ENCODE results near the gene JRKL. TPM values are rescaled to one million over a fixed set of nuclear protein-coding genes. Genes with fewer than 3 reads are reported as not detected.
"Not testable (repeated sequence)": the region's sequence is repeated elsewhere in the genome, so short reads cannot be mapped to it uniquely, and the experiment has no call there.

Gene JRKL
- total and polyA plus RNA-seq, 4 donors: 6.3 to 15.4 (median 10.0) TPM

DNA sequence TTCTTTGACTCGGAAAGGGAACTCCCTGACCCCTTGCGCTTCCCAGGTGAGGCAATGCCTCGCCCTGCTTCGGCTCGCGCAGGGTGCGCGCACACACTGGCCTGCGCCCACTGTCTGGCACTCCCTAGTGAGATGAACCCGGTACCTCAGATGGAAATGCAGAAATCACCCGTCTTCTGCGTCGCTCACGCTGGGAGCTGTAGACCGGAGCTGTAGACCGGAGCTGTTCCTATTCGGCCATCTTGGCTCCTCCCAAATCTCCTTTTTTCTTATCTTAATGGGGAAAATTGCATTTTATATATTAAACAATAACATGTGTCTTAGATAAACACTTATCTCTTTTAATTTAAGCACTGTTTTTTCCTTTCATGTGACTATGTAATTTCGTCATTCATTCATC lies 21.6 kb downstream of the JRKL start:
- WGBS, 2 donors: 73 to 86% methylated on average over 16 to 18 of the region's 18 CpGs
- H3K4me1 ChIP-seq (ENCODE audit: control insufficient read depth in 1 of 2, insufficient read depth in 2 of 2, low read length in 2 of 2); H3K27me3 ChIP-seq (ENCODE audit: control insufficient read depth in 1 of 2, insufficient read depth in 2 of 2, low read length in 1 of 2); DNase-seq; H3K4me3 ChIP-seq (ENCODE audit: low read length in 2 of 2); H3K27ac ChIP-seq (ENCODE audit: low read depth in 1 of 2, low read length in 2 of 2); intact Hi-C loops (cut with DNase I); H3K36me3 ChIP-seq (ENCODE audit: control insufficient read depth in 1 of 2, insufficient read depth in 2 of 2, low read length in 1 of 2); H3K9me3 ChIP-seq (ENCODE audit: control insufficient read depth, low read length); ATAC-seq (ENCODE audit: low FRiP score): not testable (repeated sequence)

GRCh38 chr11:96412761-96413381 lies 23.1 kb downstream of the JRKL start:
- Histone ChIP-seq H3K36me3 (ENCODE audit: control insufficient read depth in 1 of 2, insufficient read depth in 2 of 2, low read length in 1 of 2) (no peaks in the 10 kb centered on the region), H3K4me1 (ENCODE audit: control insufficient read depth in 1 of 2, insufficient read depth in 2 of 2, low read length in 2 of 2) (no peaks in the 10 kb centered on the region), H3K27me3 (ENCODE audit: control insufficient read depth in 1 of 2, insufficient read depth in 2 of 2, low read length in 1 of 2) (peaks cover 0 to 2% of the 10 kb centered on the region in 2 donors), H3K9me3 (ENCODE audit: control insufficient read depth, low read length) (no peaks in the 10 kb centered on the region), H3K4me3 (ENCODE audit: low read length in 2 of 2) (no peak overlapping the region), H3K27ac (ENCODE audit: low read depth in 1 of 2, low read length in 2 of 2) (no peak overlapping the region)
- ATAC-seq (ENCODE audit: low FRiP score) (no peak), DNase-seq (no peak)
- 75 to 83% methylated on average over 1 of the region's 1 CpG for WGBS, 2 donors
- intact Hi-C loops (cut with DNase I): no loop called here

GRCh38 chr11:96413408-96413807 lies 23.6 kb downstream of the JRKL start:
- H3K9me3 ChIP-seq (ENCODE audit: control insufficient read depth, low read length): no peaks in the 10 kb centered on the region
- no peaks in the 10 kb centered on the region for H3K36me3 ChIP-seq (ENCODE audit: control insufficient read depth in 1 of 2, insufficient read depth in 2 of 2, low read length in 1 of 2)
- DNase-seq (no peak), ATAC-seq (ENCODE audit: low FRiP score) (no peak)
- H3K27me3 ChIP-seq (ENCODE audit: control insufficient read depth in 1 of 2, insufficient read depth in 2 of 2, low read length in 1 of 2): peaks cover 0 to 2% of the 10 kb centered on the region in 2 donors
- H3K4me1 ChIP-seq (ENCODE audit: control insufficient read depth in 1 of 2, insufficient read depth in 2 of 2, low read length in 2 of 2): no peaks in the 10 kb centered on the region
- no peak overlapping the region for H3K27ac ChIP-seq (ENCODE audit: low read depth in 1 of 2, low read length in 2 of 2)
- intact Hi-C loops (cut with DNase I): no loop called here
- no peak overlapping the region for H3K4me3 ChIP-seq (ENCODE audit: low read length in 2 of 2)

GRCh38 chr11:96424693-96425092 lies 34.9 kb downstream of the JRKL start:
- no peaks in the 10 kb centered on the region for H3K9me3 ChIP-seq (ENCODE audit: control insufficient read depth, low read length)
- no peak overlapping the region for H3K27ac ChIP-seq (ENCODE audit: low read depth in 1 of 2, low read length in 2 of 2)
- DNase-seq (no peak), ATAC-seq (ENCODE audit: low FRiP score) (no peak)
- WGBS, 2 donors: 17 to 38% methylated on average over 2 of the region's 2 CpGs
- no peak overlapping the region for H3K4me3 ChIP-seq (ENCODE audit: low read length in 2 of 2)
- no peaks in the 10 kb centered on the region for H3K4me1 ChIP-seq (ENCODE audit: control insufficient read depth in 1 of 2, insufficient read depth in 2 of 2, low read length in 2 of 2)
- intact Hi-C loops (cut with DNase I): loop anchor here (5.0 kb wide), 1 partner anchor 587 kb away; no protein-coding TSS in a partner anchor
- H3K36me3 ChIP-seq (ENCODE audit: control insufficient read depth in 1 of 2, insufficient read depth in 2 of 2, low read length in 1 of 2): no peaks in the 10 kb centered on the region
- no peaks in the 10 kb centered on the region for H3K27me3 ChIP-seq (ENCODE audit: control insufficient read depth in 1 of 2, insufficient read depth in 2 of 2, low read length in 1 of 2)

DNA sequence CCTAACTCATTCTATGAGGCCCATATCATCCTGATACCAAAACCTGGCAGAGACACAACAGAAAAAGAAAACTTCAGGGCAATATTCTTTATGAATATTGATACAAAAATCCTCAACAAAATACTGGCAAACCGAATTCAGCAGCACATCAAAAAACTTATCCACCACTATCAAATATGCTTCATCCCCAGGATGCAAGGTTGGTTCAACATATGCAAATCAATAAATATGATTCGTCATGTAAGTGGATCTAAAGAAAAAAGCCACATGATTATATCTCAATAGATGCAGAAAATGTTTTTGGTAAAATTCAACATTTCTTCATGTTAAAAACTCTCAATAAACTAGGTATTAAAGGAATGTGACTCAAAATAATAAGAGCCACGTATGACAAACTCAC lies 40.9 kb downstream of the JRKL start:
- 63 to 80% methylated on average over 3 of the region's 3 CpGs for WGBS, 2 donors
- Histone ChIP-seq H3K36me3 (ENCODE audit: control insufficient read depth in 1 of 2, insufficient read depth in 2 of 2, low read length in 1 of 2) (no peaks in the 10 kb centered on the region), H3K4me3 (ENCODE audit: low read length in 2 of 2) (no peak overlapping the region), H3K27me3 (ENCODE audit: control insufficient read depth in 1 of 2, insufficient read depth in 2 of 2, low read length in 1 of 2) (no peaks in the 10 kb centered on the region), H3K4me1 (ENCODE audit: control insufficient read depth in 1 of 2, insufficient read depth in 2 of 2, low read length in 2 of 2) (no peaks in the 10 kb centered on the region), H3K27ac (ENCODE audit: low read depth in 1 of 2, low read length in 2 of 2) (no peak overlapping the region), H3K9me3 (ENCODE audit: control insufficient read depth, low read length) (no peaks in the 10 kb centered on the region)
- intact Hi-C loops (cut with DNase I): no loop called here
- no peak for DNase-seq
- ATAC-seq (ENCODE audit: low FRiP score): no peak

- DNase-seq; intact Hi-C loops (cut with DNase I); H3K36me3 ChIP-seq (ENCODE audit: control insufficient read depth in 1 of 2, insufficient read depth in 2 of 2, low read length in 1 of 2); H3K27me3 ChIP-seq (ENCODE audit: control insufficient read depth in 1 of 2, insufficient read depth in 2 of 2, low read length in 1 of 2); H3K4me1 ChIP-seq (ENCODE audit: control insufficient read depth in 1 of 2, insufficient read depth in 2 of 2, low read length in 2 of 2); H3K4me3 ChIP-seq (ENCODE audit: low read length in 2 of 2); H3K9me3 ChIP-seq (ENCODE audit: control insufficient read depth, low read length); H3K27ac ChIP-seq (ENCODE audit: low read depth in 1 of 2, low read length in 2 of 2); ATAC-seq (ENCODE audit: low FRiP score): not testable (repeated sequence)
Measured at GRCh38 chr11:96432654-96433053, 42.8 kb downstream of the JRKL start.

Small RNAs within 50 kb of the gene (microRNA-seq; reads per million reads assigned to microRNA genes)
- gene MIR1260B: 0.99 to 1.2 reads per million in 2 donors

Other genes starting within 250 kb of the JRKL start
- 10 to 100 TPM; 18.1 to 27.5 TPM for gene MAML2, start 46.8 kb upstream of the JRKL start, total RNA-seq
- gene MAML2, start 46.8 kb upstream of the JRKL start, polyA plus RNA-seq: 1 to 10 TPM; 6.0 to 10.0 TPM
- 10 to 100 TPM; 37.4 to 38.7 TPM for gene CCDC82, start 101 bp upstream of the JRKL start, total RNA-seq
- 10 to 100 TPM; 29.3 to 39.0 TPM for gene CCDC82, start 101 bp upstream of the JRKL start, polyA plus RNA-seq

Data from aorta (tissue), 5 donors.